ENCODE data around the gene B3GNT2.

The B3GNT2 gene

DNA sequence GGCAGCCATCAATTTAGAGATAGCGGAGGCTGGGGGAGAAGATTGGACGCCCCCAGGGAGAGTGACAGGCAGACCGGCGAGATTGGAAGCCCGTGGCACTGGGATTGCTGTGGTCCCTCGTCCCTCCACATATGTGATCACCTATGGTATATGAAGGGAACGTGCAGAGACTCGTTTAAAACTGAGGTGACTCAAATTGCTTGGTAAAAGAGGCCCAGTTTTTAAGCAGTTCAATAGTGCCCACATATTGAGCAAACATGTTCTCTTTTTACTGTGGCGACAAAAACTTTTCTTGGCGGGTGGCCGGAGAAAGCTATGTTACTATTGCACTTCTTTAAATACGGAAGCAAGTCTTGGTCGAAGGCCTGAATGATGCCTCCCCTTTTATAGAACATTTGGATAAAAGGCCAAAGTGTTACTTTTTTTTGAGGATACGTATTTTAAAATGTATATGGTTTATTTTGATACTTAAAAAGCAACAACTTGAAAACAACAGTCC, 9.1 kb downstream of the B3GNT2 start:
- DNase-seq (ENCODE audit: low read depth in 2 of 2): no peak

- DNase-seq (ENCODE audit: low read depth in 2 of 2): no peak
These were observed 9.6 kb downstream of the B3GNT2 start for GRCh38 chr2:62205554-62205953.

DNA sequence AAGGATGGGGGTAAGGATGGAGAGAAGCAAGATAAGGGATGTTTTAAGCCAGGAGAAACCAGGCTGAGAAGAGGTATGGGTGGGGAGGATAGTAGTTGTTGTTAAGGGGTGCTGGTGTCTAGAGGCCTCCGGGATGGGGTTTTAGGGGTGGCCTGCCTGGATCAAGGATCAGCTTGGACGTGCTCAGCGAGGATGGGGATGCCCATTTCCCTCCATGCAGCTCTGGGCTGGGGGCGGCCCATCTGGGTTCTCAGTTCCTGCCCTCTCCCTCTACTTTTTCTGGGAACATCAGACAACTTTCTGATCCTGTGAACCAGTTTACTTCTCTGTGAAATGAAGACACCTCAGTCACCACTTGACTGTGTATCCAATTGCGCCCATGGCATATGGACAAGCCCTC, 10.1 kb downstream of the B3GNT2 start:
- no peak for DNase-seq (ENCODE audit: low read depth in 2 of 2)

DNA sequence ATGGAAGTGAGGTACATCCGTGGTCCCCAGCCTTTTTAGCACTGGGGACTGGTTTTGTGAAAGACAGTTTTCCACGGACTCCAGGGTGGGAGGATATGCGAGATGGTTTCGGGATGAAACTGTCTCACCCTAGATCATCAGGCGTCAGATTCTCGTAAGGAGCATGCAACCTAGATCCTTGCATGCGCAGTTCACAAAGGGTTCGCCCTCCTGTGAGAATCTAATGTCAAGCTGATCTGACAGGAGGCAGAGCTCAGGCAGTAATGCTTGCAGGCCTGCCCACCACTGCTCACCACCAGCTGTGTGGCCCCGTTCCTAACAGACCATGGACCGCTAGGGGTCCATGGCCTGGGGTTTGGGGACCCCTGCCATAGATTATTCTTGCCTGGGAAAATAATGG, 11.6 kb downstream of the B3GNT2 start:
- no peak for DNase-seq (ENCODE audit: low read depth in 2 of 2)

GRCh38 chr2:62208074-62208757, 12.3 kb downstream of the B3GNT2 start:
- DNase-seq (ENCODE audit: low read depth in 2 of 2): no peak

DNA sequence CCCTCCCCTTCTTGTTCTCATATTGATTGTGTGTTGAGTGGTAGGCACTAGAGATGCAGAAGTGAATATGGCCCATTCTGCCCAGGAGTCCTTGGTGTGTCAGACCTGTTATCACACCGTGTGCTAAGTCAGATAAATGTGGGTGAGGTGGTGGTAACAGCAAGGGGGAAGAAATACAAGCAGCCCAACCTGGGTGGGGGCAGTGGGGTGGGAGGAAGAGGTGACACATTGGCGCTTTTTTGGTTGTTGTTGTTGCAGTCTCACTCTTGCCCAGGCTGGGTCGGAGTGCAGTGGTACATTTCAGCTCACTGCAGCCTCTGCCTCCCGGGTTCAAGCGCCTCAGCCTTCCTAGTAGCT, 12.8 kb downstream of the B3GNT2 start:
- no peak for DNase-seq (ENCODE audit: low read depth in 2 of 2)

- no peak for DNase-seq (ENCODE audit: low read depth in 2 of 2)
These were observed 13.6 kb downstream of the B3GNT2 start for GRCh38 chr2:62209427-62209991.

DNA sequence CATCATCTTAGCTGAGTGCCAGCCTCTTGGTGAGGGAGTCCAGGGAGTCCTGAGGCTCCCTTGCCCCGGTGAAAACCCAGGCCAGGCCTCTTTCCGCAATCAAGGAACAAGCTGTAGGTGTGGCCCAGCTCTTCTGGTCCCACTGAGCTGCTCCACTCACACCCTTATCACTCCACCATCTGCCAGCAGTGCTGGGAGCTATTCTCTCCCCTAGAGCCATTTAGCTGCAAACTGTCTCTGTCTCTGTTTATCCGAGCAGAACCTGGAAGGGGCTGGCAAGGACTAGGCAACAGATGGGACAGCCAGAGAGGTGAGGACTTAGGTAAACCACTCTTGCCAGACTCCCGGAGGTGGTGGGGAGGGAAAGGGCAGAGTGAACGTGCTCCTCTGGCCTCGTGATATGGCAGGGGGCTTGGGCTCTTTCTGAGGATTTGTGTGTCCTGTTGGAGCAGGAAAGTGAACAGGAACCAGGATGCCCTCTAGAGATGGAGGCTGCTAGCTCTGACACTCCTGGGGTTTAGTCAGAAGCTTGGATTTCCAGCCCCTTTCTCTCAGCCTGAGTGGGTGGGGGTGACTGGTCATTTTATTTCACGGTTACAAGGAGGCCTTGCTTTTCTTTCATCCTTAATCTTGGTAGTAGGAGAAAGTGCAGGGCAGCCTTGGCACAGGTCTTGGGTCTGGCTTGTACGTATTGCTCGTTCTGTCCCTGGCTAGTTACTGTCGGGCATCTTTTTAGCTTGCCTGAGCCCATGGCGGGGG, 19.6 kb downstream of the B3GNT2 start:
- no peak for DNase-seq (ENCODE audit: low read depth in 2 of 2)

DNA sequence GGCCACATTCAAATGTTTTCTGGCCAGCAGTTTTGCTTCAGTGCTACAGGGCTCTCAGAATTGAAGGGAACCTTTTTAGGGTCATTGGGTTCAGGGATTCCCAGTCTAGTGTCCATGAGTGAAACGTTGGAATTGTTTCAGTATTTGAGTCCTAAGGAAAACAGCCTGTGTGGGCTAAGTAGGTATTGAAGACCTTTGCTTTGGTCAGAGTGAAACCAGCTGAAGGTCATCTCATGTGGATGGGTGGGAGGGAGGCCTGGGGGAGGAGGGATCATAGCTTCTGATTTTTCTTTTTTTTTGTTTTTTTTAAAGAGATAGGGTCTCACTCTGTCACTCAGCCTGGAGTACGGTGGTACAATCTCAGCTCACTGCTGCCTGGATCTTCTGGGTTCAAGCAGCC, 20.2 kb downstream of the B3GNT2 start:
- DNase-seq (ENCODE audit: low read depth in 2 of 2): no peak

DNA sequence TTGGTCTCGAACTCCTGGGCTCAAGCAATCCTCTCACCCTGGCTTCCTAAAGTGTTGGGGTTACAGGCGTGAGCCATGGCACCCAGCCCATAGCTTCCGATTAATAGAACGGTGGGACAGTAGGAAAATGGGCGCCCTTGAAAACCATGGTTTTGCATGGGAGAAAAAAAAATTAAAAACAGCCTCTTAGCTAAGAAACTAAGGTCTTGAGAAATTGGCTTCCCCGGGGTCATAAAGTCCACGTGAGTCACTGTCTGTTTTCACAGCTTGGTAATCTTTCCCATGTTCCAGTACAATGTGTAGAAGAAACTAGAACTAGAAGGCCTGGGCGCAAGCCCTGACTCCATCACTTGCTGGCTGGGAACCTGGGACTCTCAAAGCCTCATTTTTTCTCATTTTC, 20.7 kb downstream of the B3GNT2 start:
- no peak for DNase-seq (ENCODE audit: low read depth in 2 of 2)

- DNase-seq (ENCODE audit: low read depth in 2 of 2): no peak
These were observed 21.5 kb downstream of the B3GNT2 start for GRCh38 chr2:62217421-62217820.

- no peak for DNase-seq (ENCODE audit: low read depth in 2 of 2)
These were observed 22.1 kb downstream of the B3GNT2 start for GRCh38 chr2:62217970-62218369.

GRCh38 chr2:62219407-62220159, 23.7 kb downstream of the B3GNT2 start:
- no peak for DNase-seq (ENCODE audit: low read depth in 2 of 2)

DNA sequence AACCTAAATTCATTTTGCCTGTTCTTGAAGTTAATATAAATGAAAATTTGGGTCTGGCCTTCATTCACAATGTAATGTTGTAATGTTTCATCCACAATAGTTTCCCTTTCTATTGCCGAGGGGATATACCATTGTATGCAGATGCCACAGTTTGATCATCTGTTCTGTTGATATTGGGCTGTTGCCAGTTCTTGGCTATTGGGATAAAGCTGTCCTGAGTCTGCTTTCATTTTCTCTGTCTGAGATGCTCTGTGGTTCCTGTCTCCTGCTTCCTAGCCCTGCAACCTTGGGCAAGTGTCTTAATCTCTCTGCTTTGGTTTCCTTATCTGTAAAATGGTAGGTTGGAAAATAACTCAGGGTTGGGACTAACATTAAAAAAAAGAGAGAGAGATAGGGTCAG, 25.2 kb downstream of the B3GNT2 start:
- DNase-seq (ENCODE audit: low read depth in 2 of 2): no peak

- no peak for DNase-seq (ENCODE audit: low read depth in 2 of 2)
These were observed 26.3 kb downstream of the B3GNT2 start for GRCh38 chr2:62222171-62222570.

DNA sequence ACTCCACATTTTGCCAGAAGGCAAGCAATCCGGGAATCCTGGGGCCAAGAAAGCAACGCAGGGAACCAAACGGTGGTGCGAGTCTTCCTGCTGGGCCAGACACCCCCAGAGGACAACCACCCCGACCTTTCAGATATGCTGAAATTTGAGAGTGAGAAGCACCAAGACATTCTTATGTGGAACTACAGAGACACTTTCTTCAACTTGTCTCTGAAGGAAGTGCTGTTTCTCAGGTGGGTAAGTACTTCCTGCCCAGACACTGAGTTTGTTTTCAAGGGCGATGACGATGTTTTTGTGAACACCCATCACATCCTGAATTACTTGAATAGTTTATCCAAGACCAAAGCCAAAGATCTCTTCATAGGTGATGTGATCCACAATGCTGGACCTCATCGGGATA, 26.8 kb downstream of the B3GNT2 start:
- DNase-seq (ENCODE audit: low read depth in 2 of 2): no peak

DNA sequence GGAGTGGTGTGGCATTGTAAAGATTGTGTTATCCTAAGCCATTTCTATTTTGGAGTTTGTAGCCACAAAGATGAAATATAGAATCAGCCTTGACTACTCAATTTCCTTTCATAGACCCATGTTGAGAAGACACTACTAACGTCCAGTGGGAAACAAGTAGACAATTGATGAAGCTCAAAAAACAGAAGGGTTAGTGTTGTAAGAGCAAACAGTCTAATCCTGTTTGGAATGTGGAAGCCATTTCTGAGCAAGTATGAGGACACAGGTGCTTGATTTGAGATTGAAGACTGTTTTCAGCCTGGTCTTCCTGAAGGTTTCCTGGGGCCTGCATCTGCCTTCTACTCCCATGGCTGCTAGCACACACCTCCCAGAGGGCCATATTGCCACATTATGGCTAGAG, 29.1 kb downstream of the B3GNT2 start:
- no peak for DNase-seq (ENCODE audit: low read depth in 2 of 2)

DNA sequence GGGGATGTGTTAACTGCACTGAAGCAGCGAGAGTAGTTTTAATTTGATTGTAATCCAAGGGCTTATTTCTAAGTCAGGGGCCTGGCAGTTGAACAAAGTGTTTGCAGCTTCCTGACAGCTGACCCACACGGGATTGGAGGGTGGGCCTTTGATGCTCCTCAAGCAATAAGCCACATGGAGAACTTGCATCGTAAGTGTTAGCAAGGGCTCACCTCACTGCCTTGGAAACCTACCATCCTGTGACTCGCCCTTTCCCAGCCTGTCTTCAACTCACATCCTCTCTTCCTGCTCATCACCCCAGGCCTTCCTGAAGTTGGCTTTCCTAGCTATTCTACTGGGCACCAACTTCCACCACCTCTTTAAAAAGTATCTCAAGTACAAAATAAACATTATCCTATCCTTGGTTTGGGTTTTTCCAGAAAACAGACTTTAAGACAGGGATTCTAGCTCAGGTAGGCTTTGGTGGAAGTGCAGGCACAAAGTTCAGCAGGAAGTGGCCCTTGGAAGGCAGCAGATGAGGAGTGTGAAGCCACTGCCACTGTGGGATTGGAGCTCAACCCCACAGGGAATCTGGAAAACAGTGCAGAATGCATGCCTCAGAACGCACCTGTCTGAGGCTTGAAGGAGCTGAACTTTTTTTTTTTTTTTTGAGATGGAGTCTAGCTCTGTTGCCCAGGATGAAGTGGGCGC, 31.6 kb downstream of the B3GNT2 start:
- DNase-seq (ENCODE audit: low read depth in 2 of 2): no peak

GRCh38 chr2:62229082-62229605, 33.2 kb downstream of the B3GNT2 start:
- no peak for DNase-seq (ENCODE audit: low read depth in 2 of 2)

- DNase-seq (ENCODE audit: low read depth in 2 of 2): no peak
These were observed 35.6 kb downstream of the B3GNT2 start for GRCh38 chr2:62231541-62231940.
